Suprapubic skin (tissue), 4 donors: Measurements from ENCODE around the gene VRTN.

Source experiments
- CTCF ChIP-seq, 2 donors: fragments of 200-600 bp in 1 of 2; fragments of 450-650 bp in 1 of 2; sonication (generic) in 1 of 2; IDR thresholded peaks; one replicate each; pipeline ENCODE4 v1.5.1; 2016 to 2019; ENCODE audit warnings: antibody characterized with exemption in 2 of 2, mild to moderate bottlenecking in 1 of 2, moderate library complexity in 1 of 2
- EP300 ChIP-seq: sonication (generic); formaldehyde crosslinking; IDR thresholded peaks from one replicate; pipeline ENCODE4 v1.6.1; 2017; ENCODE audit warnings: antibody characterized with exemption
- POLR2A ChIP-seq, 2 donors: fragments of 450-650 bp; IDR thresholded peaks; one replicate each; pipeline ENCODE4 v1.6.1; 2017; ENCODE audit warnings: antibody characterized with exemption in 2 of 2, mild to moderate bottlenecking in 2 of 2, moderate library complexity in 2 of 2
- POLR2AphosphoS5 ChIP-seq, 3 donors: sonication (generic); formaldehyde crosslinking; IDR thresholded peaks; one replicate each; pipeline ENCODE4 v1.6.1; 2017; ENCODE audit warnings: antibody characterized with exemption in 3 of 3

GRCh38 chr14:74326369-74327152 lies 21.7 kb upstream of the VRTN start:
- TF ChIP-seq CTCF (IDR thresholded peaks at IDR 0.05) (no peak), EP300 (no peak), POLR2A (IDR thresholded peaks at IDR 0.05) (no peak), POLR2AphosphoS5 (IDR thresholded peaks at IDR 0.05) (no peak)
